ENCODE results near the gene ZG16B.

Gene ZG16B

DNA sequence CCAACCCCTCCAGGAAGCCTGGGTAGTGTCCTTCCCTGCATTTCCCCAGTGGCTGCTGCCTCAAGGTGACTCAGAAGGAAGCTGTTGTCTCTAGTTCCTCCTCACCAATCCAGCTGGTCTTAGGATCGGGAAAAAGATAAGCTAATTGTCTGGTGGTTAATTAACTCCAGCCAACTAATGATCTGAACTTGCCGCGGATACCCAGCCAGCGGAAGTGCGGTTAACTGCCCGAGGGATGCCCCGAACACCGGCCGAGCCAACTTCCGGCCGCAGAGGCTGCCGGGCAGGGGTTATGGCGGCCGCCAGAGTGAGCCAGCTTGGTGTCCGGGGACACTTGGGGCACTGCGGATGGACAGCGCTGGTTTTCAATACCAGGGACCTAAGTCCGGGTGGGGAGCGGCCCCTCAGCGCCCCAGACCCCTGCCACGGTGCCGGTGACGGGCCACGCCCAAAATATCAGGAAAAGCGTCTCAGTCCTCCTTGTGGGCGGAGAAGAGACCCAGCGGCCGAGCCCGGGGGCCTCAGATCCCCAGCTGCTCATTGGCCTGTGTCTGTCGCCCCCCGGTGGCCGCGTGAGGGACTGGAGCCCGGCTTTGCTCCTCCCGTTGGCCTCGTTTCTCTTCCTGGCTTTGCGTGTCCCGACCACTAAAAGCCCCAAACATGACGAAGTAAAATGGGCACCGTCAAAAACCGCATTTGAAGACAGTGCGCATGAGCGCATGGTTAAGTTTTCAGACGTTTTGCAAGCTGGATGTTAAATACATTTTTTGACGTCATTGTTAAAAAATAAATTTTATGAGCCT is 38.1 kb downstream of the ZG16B start:
- H3K27me3 Mint-ChIP-seq = peaks cover 20 to 23% of the 10 kb centered on the region in 2 donors
- peak; percentile 96 for DNase-seq
- peak overlapping the region; percentile 99 for H3K27ac Mint-ChIP-seq
- H3K4me3 Mint-ChIP-seq = peak overlapping the region; percentile 96 to 97
- H3K36me3 Mint-ChIP-seq = peaks cover 0 to 3% of the 10 kb centered on the region in 2 donors
- H3K4me1 Mint-ChIP-seq = no peaks in the 10 kb centered on the region
- peak; percentile 96 for ATAC-seq (replicated peaks)
- no peaks in the 10 kb centered on the region for H3K9me3 Mint-ChIP-seq

DNA sequence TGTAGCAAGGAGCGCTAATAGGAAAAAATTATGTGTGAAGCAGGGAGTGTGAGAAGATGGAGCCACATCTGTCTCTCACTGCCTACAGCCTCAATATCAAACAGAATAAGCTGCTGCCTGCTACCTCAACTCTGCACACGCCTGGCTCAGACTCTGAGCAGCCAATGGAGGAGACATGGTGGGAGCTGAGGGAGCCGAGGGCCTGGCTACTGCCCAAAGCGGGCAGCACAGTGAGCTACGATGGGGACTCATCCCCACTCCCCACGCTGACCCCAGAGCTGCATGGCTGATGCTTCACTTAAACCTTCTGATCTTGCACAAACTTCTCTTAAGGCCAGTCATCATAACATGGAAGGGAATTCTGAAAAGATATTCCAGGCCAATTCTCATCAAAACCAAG is 41.8 kb downstream of the ZG16B start:
- Mint-ChIP-seq H3K4me3 (no peak overlapping the region), H3K36me3 (peaks cover 0 to 3% of the 10 kb centered on the region in 2 donors), H3K27ac (no peak overlapping the region), H3K27me3 (peaks cover 9 to 18% of the 10 kb centered on the region in 2 donors), H3K4me1 (peaks cover 0 to 8% of the 10 kb centered on the region in 2 donors), H3K9me3 (no peaks in the 10 kb centered on the region)
- ATAC-seq (replicated peaks) (no peak), DNase-seq (no peak)

DNA sequence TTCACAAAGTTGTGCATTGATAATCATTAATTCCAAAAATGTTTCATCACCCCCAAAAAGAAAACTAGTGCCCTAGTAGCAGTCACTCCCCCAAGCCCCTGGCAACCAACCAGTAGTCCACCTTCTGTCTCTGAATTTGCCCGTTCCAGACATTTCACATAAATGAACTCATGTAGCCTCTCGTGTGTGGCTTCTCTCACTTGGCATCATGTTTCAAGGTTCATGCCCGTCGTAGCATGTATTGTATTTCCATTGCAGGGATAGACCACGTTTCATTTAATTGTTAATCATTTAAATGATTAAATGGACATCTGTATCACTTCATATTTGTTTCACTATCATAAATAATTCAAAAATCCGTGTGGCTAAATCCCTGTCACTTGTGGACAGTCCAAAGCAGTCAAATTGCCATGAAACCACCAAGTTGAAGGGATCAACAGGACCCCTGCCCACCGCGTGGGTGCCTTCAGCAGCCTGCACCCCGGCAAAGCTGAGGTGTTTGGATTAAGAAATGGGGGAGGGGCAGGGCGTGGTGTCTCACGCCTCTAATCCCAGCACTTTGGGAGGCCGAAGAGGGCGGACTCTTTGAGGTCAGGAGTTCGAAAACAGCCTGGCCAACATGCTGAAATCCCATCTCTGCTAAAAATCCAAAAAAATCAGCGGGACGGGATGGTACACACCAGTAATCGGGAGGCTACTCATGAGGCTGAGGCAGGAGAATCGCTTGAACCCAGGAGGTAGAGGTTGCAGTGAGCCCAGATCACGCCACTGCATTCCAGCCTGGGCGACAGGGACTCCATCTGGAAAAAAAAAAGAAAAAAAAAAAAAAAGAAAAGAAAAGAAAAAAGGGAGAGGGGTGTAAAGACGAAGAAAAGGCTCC is 44.2 kb downstream of the ZG16B start:
- Mint-ChIP-seq H3K27ac (no peak overlapping the region), H3K4me3 (no peak overlapping the region), H3K36me3 (no peaks in the 10 kb centered on the region), H3K9me3 (no peaks in the 10 kb centered on the region), H3K27me3 (peaks cover 9 to 21% of the 10 kb centered on the region in 2 donors), H3K4me1 (peaks cover 0 to 8% of the 10 kb centered on the region in 2 donors)
- DNase-seq (no peak), ATAC-seq (replicated peaks) (no peak)

DNA sequence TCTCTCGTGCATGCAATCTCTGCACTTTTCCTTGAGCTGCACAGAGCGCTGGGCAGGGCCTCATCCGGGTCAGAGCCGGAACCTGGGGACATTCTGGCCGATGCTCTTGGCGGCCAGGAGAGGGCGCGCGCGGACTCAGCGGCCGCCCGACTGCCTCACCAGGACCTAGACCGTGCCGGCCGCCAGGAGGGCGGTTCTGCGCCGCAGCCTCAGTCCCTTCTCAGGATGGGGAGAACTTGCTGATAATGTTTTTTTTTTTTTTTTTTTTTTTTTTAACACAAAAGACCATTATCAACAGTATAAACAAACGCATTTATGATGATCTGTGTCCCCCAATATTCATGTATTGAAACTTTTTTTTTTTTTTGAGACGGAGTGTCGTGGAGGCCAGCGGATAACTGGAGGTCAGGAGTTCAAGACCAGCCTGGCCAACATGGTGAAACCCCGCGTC is 44.8 kb downstream of the ZG16B start:
- Mint-ChIP-seq H3K4me1 (peaks cover 0 to 8% of the 10 kb centered on the region in 2 donors), H3K4me3 (no peak overlapping the region), H3K36me3 (no peaks in the 10 kb centered on the region), H3K27me3 (peaks cover 5 to 22% of the 10 kb centered on the region in 2 donors), H3K27ac (no peak overlapping the region), H3K9me3 (peaks cover 0 to 5% of the 10 kb centered on the region in 2 donors)
- peak; percentile 99 to 100 for ATAC-seq (replicated peaks)
- DNase-seq = peak; percentile 50

DNA sequence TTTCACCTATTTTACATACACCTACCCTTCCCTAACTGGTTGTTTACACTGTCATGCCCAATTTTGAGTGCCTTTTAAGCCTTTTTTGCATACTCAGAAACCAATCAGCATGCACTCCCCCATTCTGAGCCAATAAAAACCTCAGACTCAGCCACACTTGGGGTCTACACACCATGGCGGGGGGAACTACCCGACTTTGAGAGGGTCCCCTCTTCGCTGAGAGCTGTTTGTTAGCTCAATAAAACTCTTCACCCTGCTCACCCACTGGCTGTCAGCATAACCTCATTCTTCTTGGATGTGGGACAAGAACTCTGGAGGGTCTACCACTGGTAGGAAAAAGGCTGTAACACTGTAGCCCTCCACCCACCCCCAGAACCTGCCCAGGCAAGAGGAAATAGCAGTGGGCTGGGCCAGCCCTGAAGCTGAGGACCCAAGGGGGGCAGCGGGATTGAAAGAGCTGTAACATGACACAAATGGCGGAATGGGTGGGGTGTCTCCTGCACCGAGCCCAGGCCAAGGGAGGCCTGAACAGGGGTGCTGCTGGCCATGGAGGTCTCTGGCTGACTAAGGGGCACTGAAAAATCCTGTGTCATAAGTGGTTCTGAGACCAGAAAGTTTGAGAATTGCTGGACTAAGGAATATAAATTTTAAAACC is 49.9 kb downstream of the ZG16B start:
- ATAC-seq (replicated peaks) (no peak), DNase-seq (no peak)
- Mint-ChIP-seq H3K27ac (no peak overlapping the region), H3K4me3 (no peak overlapping the region), H3K27me3 (peaks cover 0 to 11% of the 10 kb centered on the region in 2 donors), H3K9me3 (peaks cover 0 to 7% of the 10 kb centered on the region in 2 donors), H3K36me3 (no peaks in the 10 kb centered on the region), H3K4me1 (peaks cover 5 to 17% of the 10 kb centered on the region in 2 donors)

Measured in stimulated activated naive B cell treated with anti-CD40 and anti-IgM and Interleukin-4, amounts not matched to agents 10 μg/mL and 1 μg/mL and 100 μg/mL, for 72 hours (primary cell).